Measurements from ENCODE around the gene TBC1D3B.

GRCh38 chr17:36183001-36183971 lies 6.8 kb upstream of the TBC1D3B start:
- TF ChIP-seq KAT7 (CRISPR knock-in tag; IDR thresholded peaks at IDR 0.05; ENCODE audit: borderline replicate concordance) (no peak), ZBTB33 (CRISPR knock-in tag; IDR thresholded peaks at IDR 0.05) (no peak), ZNF670 (CRISPR knock-in tag; IDR thresholded peaks at IDR 0.05; ENCODE audit: borderline replicate concordance) (no peak), ZNF597 (CRISPR knock-in tag; IDR thresholded peaks at IDR 0.05) (no peak), CTCF (CRISPR knock-in tag; IDR thresholded peaks at IDR 0.05) (no peak), POLR2AphosphoS5 (IDR thresholded peaks at IDR 0.05; ENCODE audit: low read depth, low read length) (no peak), ZNF354B (CRISPR knock-in tag; IDR thresholded peaks at IDR 0.05) (no peak), ZFX (CRISPR knock-in tag; IDR thresholded peaks at IDR 0.05; ENCODE audit: low read depth) (no peak; the same call in none of the 2 replicates), PTBP1 (IDR thresholded peaks at IDR 0.05; ENCODE audit: low read depth, low read length, poor library complexity, severe bottlenecking) (no peak)
